Testis (tissue), 2 donors: ENCODE measurements around the gene MAP3K7CL.

Experiments used
- POLR2A ChIP-seq: fragments of 450-650 bp; IDR thresholded peaks from one replicate; pipeline ENCODE4 v1.6.1; 2017; ENCODE audit warnings: antibody characterized with exemption, mild to moderate bottlenecking, moderate library complexity
- TF ChIP-seq, protein P1 (sequence below), 3 experiments: fragments of 450-650 bp in 2 of 3; fragments of 200-600 bp in 1 of 3; sonication (generic) in 1 of 3; IDR thresholded peaks; one replicate each; pipeline ENCODE4 v1.5.1; 2016 to 2019; ENCODE audit warnings: antibody characterized with exemption in 3 of 3, mild to moderate bottlenecking in 2 of 3, moderate library complexity in 1 of 3

DNA sequence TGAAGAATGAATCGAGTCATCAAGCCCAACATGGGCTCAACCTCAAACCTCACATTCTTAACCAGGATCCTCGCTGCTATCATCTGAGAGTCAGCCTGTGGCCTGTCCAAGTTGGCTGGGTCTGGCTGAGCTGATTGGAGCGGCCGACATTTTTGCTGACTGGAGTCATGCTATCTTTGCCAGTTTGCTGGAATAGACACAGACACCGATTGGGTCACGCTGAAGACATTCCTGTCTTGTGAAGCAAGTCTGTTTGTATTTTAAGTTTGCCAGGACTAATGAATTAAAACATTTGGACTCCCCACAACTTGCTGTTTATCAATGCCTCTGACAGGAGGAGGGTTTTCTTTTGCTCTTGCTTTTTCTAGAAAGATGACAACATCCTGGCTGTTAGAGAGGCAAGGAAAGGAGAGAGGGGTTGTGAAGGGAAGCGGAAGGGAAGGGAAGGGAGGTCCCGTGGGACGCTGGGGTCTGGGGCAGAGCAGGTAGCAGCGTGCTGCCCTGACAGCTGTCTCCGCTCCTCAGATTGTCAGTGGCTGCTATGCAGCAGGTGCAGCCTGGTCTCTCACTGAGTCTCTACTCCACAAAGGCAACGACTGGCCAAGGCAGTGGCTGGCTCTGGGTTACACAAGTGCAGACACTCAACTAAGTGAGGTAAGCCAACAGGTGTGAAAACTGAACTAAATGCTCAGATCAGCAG lies at the start of gene MAP3K7CL:
- TF ChIP-seq, protein P1, sequence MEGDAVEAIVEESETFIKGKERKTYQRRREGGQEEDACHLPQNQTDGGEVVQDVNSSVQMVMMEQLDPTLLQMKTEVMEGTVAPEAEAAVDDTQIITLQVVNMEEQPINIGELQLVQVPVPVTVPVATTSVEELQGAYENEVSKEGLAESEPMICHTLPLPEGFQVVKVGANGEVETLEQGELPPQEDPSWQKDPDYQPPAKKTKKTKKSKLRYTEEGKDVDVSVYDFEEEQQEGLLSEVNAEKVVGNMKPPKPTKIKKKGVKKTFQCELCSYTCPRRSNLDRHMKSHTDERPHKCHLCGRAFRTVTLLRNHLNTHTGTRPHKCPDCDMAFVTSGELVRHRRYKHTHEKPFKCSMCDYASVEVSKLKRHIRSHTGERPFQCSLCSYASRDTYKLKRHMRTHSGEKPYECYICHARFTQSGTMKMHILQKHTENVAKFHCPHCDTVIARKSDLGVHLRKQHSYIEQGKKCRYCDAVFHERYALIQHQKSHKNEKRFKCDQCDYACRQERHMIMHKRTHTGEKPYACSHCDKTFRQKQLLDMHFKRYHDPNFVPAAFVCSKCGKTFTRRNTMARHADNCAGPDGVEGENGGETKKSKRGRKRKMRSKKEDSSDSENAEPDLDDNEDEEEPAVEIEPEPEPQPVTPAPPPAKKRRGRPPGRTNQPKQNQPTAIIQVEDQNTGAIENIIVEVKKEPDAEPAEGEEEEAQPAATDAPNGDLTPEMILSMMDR (IDR thresholded peaks at IDR 0.05): no peak
- no peak for TF ChIP-seq POLR2A
